HG03342 (cell line): ENCODE results near the gene RASSF6.
"Not testable (repeated sequence)": the region's sequence is repeated elsewhere in the genome, so short reads cannot be mapped to it uniquely, and the experiment has no call there.

Source experiments
- ATAC-seq: cut with Tn5 transposase; IDR thresholded peaks from one replicate; pipeline ENCODE4 v1.9.1; 2021; ENCODE audit warnings: mild to moderate bottlenecking, moderate library complexity; ENCODE audit not compliant: unreplicated experiment

The RASSF6 gene

GRCh38 chr4:73613130-73613529, 7.1 kb downstream of the RASSF6 start:
- ATAC-seq, result no peak

- no peak for ATAC-seq
These were observed 8.2 kb downstream of the RASSF6 start for GRCh38 chr4:73612032-73612431.

DNA sequence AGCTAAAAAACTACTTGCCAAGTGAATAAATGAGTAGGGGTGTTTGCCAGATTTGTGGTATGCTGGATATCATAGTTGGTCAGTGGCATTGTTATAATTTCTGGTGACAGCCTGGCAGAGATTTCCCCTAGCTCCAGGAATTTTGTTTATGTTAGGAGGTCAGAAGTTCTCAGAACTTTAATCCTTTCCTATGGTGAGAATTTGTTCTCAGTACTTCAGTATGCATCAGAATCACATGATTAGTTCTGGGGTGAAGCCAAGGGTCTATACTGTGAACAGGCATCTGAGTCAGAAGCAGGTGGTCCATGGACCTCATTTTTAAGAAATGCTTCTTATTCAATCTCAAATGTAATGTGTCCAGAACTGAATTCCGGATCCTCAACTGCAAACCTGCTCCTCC, 10.5 kb downstream of the RASSF6 start:
- no peak for ATAC-seq

DNA sequence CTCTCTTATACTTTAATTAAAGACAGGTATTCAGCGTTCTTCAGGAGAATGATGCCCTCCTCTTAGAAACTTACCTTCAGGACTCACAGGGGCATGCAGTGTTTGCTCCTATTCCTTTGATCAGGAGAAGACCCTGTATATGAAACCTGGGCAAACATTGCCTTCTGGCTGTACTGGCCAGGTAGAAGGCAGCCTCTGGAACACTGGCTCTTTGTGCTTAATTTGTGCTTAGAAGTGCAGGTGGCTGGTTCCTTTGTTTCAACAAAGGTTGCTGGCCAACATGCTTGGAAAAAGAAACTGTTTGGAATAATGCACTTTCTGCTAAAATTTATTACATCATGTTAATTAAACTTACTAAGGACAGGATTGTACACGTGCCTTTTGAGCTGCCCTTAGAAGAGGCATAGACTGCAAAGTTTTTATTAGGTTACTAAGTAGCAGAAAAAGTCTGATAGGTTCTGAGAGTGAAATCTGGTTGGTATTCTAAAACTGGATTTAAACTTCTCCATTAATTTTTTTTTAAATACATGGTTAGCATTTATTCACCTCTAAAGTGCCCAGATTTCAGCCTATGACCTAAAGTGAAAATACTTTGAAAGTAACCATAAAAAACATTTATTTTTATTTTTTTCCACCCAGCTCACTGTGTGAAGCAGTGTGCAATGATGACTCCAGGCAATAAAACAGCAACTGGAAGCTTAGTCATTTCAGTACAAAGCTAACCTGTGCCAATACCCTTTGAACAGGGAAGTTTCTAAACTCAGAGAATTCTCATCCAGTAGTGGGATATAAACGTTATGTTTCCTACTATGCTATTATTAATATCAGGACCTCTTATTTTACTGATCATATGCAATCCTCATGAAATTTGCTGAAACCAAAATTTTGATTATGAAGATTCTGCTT, 11.3 kb downstream of the RASSF6 start:
- ATAC-seq, result no peak

DNA sequence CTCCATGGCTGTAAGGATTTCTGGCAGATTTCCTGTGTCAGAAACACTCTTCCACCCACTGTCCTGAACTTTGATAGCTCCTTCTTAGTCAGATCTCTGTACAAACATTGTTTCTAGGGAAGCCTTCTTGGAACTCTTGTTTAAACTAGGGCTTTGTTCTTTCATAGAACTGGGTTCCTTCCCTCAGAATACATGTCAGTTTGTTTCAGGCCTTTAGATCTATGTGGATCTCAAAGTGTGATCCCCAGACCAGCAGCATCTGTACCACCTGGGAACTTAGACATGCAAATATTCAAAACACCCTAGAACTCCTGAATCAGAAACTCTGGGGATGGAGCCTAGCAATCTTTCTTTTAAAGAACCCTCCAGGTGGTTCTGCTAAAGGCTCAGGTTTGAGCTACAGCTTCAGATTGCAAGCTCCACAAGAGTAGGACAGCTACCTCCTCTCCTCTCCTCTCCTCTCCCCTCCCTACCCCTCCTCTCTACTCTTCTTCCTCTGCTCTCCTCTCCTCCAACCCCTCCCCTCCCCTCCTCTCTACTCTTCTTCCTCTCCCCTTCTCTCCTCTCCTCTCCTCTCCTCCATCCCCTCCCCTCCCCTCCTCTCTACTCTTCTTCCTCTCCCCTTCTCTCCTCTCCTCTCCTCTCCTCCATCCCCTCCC, 12.7 kb downstream of the RASSF6 start:
- peak; percentile 29 for ATAC-seq

DNA sequence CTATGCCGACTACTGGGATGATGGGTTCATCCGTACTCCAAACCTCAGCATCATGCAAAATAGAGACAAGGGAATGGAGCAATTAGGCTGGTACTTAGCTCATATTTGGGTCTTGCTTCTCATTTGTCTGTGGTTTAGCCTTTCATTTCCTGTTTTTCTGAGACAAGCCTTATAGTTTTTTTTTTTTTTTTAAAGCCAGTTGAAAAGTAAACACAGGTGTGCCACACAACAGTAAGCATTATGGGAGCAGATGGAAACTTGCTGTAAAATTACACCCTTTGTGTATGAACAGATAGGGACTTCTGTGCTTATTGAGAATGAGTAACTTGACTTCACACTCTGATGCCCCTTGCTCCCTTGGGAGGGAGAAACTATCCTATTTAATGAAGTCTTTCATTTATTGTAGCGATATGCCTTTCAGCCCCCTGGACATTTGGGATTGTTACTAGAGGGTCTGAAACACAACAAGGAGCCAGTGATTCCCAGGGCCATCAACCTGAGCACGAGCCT, 13.7 kb downstream of the RASSF6 start:
- peak; percentile 78 for ATAC-seq

DNA sequence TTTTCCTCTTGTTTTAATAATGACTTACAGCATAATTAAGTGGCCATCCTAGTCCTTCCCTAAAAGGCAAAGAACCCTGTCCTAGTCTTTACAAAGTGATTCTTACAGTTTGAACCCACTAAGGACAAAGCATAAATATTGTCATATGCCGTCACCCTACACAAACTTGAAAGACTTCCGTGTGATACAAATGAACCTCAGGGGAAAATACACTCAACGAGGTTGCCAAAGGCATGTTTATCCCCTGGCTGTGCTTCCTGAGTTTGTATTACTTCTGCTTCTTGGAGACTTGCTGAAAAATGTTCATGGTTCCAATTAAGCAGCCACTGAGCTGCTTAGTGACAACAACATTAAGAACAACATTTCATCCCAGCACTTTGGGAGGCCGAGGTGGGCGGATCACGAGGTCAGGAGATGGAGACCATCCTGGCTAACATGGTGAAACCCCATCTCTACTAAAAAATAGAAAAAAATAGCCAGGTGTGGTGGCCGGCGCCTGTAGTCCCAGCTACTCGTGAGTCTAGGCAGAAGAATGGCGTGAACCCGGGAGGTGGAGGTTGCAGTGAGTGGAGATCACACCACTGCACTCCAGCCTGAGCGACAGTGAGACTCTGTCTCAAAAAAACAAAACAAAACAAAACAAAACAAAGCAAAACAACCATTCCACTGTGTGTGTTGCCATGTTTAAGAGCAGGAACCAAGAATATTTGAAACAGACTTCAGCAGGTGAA, 16.2 kb downstream of the RASSF6 start:
- ATAC-seq, result no peak

- peak; percentile 33 for ATAC-seq
These were observed 16.9 kb downstream of the RASSF6 start for GRCh38 chr4:73603271-73603710.

GRCh38 chr4:73600954-73601353, 19.3 kb downstream of the RASSF6 start:
- no peak for ATAC-seq

GRCh38 chr4:73599182-73599581, 21.1 kb downstream of the RASSF6 start:
- ATAC-seq, result no peak

- ATAC-seq, result no peak
These were observed 22.6 kb downstream of the RASSF6 start for GRCh38 chr4:73597594-73597993.

GRCh38 chr4:73597183-73597582, 23.1 kb downstream of the RASSF6 start:
- ATAC-seq, result not testable (repeated sequence)

GRCh38 chr4:73596001-73596400, 24.2 kb downstream of the RASSF6 start:
- ATAC-seq, result no peak

DNA sequence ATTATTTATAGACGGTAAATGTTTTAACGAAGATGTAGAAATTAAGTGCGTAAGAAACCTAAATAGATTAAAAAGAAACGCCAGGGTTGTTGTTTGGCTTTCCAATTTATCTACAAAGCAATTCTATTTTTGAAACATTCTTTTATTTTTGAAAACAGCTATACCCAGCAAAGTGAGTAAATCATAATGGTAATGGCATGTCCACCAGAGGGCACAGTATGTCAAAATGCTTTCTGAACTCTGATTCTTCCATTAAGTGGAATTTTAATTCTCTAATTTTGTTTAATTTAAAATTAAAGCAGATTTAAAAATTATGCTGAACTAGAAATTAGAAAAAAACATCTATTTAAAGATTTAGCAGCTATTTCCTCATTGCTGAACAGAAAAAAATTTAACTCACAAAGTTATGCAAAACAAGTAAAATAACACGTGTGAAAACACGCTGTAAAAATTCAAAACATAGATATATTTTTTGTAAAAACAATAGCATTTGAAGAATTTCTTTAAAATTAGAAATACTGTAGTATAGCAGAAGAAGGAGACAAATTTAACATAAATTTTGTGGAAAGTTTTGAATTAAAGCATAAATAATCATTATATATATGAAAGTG, 26.5 kb downstream of the RASSF6 start:
- no peak for ATAC-seq

DNA sequence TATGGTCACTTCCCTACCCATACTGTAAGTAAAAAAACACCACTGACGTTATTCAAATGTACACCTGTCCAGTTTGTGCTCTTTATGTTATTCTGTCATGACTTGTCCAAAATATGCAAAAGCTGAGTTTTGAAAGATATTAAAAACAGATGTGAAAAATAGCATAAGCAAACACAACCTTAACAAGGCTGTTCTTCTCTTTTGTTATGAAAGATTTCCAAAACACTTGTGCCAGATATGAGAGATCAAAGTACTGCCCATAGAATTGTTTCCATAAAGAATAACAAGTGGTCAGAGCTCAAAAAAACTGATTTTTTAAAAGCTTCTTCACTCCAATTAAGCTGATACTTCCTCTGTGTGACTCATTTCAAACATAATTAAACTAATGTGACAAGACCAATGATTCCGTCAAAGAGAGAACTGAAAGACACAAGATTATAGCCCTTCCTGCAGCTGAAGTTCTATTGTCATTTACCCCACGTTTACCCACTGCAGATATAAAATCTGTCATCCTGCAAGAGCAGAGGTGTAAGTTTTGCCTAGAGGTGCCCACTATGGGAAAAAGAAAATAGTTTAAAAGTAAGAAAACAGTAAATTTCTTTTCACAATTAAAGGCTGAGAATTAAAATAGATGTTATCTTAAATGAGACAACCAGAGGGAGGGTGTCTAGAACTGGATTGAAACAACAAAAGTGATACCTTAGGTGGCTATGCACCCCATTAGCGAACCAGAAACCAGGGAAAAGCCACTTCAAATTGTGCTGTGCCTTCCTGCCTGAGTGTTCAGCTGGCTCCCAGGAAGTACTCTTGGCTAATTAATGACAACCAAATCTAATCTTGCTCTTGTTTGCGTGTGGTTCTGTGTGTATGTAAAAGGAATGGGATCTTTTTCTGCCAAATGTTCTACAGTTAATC, 30.1 kb downstream of the RASSF6 start:
- peak; percentile 90 for ATAC-seq

DNA sequence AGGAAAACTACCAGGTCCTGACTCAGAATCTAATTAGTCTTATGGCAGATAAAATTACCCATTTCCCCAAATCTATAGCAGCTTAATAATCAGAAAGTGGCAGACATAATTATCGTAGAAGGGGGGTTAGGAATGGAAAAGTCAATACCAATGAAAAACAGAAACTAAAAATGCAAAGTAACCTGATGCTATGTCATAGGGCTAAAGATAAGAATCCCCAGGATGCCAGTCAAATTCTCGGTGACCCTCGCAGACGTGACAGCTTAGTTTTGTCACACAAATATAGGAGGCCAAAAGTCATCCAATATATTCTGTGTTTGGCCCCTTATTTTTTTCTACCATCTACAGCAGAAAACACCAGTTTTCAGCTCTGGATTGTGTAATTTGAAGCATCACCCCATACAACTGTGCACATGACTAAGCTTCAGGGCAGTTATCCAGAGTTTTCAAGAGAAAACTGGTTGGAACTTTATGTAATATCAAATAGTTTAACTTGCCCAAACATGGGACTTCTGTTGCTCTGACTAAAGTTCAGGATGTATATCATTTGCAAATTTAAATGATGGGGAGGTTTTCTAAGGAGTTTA, 30.9 kb downstream of the RASSF6 start:
- peak; percentile 43 for ATAC-seq

DNA sequence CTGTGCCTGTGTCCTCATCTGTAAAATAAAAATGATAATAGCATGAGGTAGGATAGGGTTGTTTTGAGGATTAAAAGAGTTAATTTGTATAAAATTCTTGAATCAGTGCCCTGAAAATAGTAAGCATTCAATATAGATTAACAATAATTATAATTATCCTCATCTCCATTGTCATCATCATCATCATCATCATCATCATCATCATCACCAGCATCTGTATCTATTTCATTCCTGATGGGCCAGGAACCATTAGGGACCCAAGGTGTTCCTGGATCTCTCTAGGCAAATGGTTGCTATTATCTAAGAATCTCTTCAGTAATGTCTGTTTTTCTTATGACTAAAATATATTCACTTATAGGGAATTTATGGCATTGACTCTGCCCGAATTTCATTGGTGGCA, 31.6 kb downstream of the RASSF6 start:
- no peak for ATAC-seq

GRCh38 chr4:73586666-73587065, 33.6 kb downstream of the RASSF6 start:
- ATAC-seq, result no peak

DNA sequence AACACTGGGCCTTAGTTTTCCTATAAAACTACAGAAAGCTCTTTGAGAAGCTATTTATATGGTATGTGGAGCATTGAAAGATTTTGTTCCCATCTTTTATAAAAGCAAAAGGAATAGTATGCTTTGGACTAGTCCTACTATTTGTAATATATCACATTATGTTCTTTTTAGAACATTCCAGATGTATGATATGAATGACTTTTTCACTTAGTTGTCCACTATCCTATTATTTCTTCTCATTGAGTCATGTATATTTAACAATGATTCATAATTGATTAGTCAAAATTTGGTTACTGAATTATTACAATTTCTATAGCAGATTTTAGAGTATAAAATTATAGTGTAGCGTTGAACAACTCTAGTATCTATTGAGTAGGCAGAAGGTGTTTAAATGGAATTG, 34.2 kb downstream of the RASSF6 start:
- no peak for ATAC-seq
